NCI-H1436 (cell line): ENCODE results near the gene NHSL2.
"Not testable (repeated sequence)": the region's sequence is repeated elsewhere in the genome, so short reads cannot be mapped to it uniquely, and the experiment has no call there.

ENCODE experiments used
- DNase-seq: peaks from one replicate; lab custom pipeline; 2025; lab: John Stamatoyannopoulos, UW

The NHSL2 gene

DNA sequence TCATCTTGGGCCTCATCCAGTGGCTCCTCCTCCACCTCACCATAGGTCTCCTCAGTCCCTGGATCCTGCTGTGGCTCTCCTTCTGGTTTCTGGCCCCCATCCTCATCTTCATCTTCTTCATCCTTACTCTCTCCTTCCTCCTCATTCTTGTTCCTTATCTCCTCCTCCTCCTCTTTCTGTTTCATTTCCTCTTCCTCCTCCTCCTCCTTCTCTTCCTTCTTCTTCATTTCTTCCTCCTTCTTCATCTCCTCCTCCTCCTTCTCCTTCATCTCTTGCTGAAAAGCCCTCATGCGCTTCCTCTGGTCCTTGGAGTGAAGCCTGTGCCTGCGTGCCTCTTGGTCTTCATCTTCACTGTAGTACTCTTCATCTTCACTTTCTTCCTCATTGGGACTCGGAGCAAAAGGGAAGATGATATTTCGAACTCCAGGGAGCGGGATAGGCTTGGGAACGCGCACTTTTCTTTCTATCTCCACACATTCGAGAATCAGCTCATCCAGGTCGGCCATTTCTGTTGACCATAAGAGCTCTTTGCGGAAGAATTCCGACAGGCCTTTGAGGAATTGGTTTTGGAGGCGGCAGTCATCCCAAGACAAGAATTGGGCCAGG lies 219.6 kb downstream of the NHSL2 start:
- no peak for DNase-seq

DNA sequence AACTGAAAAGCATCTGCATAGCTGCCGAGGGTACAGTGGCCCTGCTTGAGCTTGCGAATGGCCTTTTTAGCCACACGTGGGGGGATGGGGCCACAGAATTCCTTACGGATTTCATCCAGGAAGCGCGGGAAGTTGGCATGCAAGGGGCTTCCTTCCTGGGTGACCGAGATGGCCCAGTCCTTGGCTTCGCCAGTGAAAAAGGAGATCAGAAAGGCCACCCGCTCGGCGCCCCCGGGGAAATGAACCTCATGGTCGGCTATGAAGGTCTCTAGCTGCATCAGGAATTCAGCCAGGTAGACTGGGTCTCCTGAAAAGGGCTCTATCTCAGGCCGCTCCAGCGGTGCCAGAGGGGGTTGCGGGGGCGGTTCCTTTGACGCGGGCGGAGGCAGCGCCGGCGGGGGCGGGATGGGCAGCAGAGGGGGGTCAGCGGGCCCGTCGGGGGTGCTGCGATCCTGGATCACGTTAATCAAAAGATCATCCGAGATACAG lies 220.2 kb downstream of the NHSL2 start:
- DNase-seq = no peak

DNA sequence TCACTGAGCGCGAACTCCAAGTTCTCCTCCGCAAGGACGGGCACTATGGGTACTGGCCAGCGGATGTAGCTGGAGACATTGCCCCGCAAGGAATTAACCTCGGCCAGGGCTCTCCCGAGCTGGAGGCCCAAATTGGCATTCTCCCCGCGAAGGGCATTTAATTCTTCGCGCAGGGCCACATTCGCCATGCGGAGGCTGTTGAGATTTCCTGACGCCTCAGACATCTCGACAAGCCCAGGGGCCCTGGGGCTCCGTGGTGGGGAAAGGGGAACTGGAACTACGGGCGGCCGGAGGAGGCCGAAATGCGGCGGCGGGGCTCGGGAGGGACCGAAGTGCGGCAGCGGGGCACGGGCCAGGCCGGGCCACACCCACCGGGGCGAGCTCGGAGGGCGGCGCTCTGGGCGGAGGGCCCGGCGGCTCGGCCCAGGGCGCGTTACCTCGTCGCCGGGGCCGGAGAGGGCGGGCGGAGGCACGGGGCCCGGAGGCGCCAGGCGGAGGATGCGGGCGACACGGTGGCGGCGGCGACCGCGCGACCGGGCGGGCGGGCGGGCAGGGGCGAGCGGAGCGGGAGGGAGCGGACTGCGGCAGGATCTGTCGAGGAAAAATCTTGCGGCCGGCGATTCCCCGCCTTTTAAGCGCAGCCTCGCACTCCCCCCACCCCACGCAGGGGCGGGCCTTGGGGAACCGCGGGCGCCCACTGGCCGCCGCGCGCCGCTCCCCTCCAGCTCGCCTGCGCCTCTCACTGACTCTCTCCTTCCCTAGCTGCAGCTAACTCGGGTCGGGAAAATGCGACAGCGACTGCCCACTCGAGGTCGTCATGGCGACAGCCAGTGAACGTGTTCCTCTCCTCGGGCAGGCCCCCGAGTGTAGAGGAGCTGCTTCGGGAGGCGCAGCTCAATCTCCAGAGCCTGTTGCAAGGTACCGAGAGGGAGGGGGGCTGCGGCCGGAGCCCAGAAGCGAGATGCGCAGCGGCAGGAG lies 221.0 kb downstream of the NHSL2 start, which contains the start of gene RTL5:
TSS of gene RTL5 (minus strand) at position 599 of the 978 bp plus-strand sequence.
- peak; percentile 98 for DNase-seq

DNA sequence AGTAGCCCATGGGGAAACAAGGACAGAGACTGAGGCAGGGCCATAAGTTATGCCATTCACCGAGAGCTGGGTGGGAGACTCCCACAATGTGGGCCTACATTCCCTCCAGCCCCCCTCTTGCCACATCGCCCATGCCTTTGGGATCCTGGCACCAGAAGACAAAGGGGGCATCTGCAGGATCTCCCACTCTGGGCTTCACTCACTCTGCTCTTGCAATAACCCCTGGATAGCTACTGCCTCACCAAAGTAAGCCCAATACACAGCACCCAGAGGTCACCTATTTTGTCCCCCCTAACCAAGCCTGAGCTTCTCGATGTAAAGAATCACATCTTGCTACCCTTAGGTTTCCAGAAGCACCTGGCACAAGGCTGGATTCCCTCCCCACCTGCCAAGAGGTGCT lies 221.8 kb downstream of the NHSL2 start:
- no peak for DNase-seq

DNA sequence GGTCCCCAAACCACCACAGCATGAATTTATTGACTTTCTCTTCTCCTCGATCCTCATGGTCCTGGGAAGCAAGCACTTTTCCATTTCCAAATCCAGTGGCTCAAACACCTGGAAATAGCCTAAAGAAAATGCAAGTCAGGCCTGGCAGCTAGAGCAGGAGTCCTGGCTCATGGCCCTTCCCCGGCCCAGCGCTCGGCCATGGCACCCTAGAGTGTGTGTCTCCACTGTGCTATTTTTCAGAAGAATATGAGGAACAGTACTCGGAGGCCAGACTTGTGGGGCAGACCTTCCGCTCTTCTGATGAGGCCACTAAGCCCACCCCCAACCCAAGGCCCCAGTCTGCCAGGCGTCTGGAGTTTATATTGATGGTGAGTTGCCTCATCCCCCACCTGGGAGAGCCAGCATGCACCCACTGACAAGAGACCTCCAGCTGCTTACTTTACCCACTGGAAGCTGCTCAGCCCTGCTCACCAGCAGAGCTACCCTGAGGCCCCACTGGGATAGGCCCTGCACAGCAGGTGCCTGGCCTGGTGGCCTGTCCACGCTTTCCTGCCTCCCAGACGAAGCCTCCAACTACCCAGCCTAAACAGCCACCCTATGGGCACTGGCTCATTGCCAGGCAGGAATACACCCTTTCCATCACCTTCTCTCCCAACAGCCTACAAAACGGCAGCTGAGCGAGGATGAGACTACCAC lies 223.4 kb downstream of the NHSL2 start:
- no peak for DNase-seq

- no peak for DNase-seq
These were observed 227.3 kb downstream of the NHSL2 start for GRCh38 chrX:72137846-72138495.

DNA sequence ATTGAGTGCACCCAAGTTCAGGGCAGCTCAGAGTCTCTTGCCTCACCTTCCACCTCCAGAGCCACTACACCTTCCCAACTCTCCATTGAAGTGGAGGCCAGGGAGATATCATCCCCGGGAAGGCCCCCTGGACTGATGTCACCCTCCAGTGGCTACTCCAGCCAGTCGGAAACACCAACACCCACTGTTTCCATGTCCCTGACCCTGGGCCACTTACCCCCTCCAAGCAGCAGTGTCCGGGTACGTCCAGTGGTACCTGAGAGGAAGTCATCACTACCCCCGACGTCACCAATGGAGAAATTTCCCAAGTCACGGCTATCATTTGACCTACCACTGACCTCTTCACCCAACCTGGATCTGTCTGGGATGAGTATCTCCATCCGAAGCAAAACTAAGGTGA lies 228.9 kb downstream of the NHSL2 start:
- DNase-seq = no peak

- DNase-seq = no peak
These were observed 230.8 kb downstream of the NHSL2 start for GRCh38 chrX:72141372-72142004.

DNA sequence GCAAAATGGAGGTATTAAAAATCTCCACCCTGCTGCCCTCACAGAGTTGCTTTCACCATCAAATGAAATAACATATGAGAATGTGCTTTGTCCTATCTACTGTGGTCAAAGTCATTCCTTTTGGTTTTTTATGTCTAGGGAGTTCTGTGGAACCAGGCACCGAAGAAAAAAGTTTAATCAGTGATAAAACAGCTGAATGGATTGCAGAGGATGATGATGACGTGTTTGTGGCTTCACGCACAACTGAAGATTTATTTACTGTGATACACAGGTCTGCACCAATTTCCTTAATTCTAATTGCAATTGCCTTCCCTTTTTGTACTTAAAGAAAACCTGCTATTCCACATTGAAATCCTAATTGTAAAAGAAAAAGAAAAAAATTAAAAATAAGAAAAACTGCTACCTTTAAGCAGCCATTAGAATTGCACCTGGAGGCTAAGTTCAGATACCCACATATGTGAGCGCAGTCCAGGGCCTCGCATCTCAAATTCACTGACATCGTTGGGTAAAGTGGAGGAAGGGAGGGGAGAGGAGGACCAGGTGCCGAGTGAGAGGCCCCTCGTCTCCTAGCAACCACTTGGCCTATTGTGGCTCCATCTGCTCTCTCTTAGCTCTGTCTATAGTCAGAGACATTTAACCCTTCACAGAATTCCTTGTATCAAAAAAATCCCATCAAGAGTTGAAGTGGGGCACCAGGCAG lies 231.6 kb downstream of the NHSL2 start:
- peak; percentile 96 for DNase-seq

DNA sequence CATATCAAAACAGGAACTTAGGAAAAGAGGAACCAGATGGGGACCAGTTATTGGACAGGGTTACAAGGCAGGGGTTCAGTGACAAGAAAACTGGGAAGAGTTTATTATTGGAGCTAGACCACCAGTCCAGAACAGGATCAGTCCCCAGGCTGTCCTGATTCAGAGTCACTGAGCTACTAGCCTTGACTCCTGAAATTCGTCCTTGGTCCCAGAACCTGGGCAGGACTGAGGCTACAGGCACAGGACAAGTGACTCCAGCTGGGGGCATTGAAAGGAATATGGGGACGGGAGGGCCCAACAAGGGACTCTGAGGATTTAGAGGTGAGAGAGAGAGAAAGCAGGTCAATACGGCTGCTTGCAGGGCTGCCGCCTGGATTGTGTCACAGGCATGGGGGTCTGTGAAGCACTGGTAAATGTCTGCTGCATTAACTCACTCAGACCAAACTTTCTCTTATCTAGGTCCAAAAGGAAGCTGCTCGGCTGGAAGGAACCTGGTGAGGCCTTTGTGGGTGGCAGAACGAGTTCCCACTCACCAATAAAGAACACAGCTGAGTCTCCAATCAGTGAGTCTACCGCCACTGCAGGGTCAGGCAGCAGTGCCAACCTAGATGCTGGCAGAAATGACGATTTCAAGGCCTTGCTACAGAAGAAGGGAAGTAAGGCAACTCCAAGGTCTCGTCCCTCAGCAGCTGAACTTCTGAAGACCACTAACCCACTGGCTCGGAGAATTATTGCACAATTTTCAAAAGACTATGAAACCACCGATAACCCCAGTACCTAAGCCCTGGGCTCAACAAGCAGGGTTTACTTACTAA lies 232.4 kb downstream of the NHSL2 start:
- DNase-seq = no peak

- DNase-seq = no peak
These were observed 232.9 kb downstream of the NHSL2 start for GRCh38 chrX:72143609-72143907.

DNA sequence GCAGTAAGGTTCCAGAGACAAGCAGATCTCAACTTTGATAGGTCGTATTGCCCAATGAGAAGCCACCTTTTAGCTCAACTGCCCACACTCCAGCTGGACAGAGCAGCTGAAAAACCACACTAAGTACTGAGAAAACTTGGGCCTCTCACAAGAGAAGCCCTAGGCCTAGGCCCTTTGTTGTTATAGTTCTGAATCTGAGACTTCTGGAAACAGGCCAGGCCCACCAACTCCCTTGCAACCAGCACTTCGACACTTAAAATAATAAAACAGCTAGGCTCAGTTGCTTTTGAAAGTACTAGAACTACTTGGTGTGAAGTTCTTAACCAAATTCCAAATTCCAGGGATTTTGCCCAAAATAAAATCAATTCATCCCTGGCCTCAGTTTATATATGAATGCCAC lies 234.5 kb downstream of the NHSL2 start:
- DNase-seq = no peak

GRCh38 chrX:72146527-72146926 lies 235.9 kb downstream of the NHSL2 start:
- DNase-seq = no peak

GRCh38 chrX:72158773-72159172 lies 248.1 kb downstream of the NHSL2 start:
- no peak for DNase-seq

GRCh38 chrX:72159769-72160168 lies 249.1 kb downstream of the NHSL2 start:
- DNase-seq = no peak

DNA sequence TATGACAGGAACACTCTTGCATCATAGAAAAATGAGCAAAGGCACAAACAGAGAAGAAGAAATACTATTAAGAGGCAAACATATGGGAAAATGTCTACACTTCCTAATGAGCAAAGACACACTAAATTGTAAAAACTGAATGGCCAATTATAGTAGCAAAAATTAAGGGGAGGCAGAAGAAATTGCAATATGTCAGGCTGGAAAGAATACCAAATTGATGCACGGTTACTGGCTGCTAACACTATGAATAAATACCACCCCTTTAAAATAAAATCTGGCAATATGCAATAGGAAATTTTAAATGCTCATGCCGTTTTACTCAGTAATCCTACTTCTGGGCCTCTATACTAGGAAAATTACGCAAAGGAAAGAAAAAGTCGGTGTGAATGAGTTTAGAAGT lies 254.9 kb downstream of the NHSL2 start:
- no peak for DNase-seq

DNA sequence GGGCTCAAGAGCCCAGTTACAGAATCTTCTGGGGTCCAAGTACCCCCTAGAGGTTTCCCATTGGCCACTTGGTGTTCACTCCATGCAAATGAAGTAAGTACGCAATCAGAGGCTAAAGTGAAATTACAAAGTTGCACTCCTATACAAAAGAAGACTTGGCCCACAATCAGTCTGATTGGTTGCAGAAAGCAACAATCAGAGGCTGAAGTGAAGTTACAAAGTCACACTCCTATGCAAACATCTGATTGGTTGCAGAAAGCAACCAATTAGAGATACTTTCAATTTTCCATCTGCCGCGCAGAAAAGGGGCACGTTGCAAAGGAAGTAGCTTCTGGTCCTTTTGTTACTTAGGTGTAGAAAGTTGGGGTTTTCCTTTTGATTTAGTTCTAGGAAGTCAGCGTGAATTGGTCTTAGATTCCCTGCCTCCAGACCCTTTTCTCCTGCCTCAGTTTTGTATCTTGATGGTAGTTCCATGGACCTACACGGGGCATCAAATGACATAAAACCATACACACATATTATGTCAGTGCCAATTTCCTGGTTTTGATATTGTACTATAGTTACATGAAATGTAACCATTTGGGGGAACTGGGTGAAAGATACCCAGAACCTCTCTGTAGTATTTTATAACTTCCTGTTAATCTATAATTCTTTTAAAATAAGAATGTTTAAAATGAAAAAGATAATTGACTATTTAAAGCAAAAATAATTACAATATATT lies 258.5 kb downstream of the NHSL2 start:
- DNase-seq = no peak

- not testable (repeated sequence) for DNase-seq
These were observed 265.6 kb downstream of the NHSL2 start for GRCh38 chrX:72176289-72176688.

- DNase-seq = no peak
These were observed 266.3 kb downstream of the NHSL2 start for GRCh38 chrX:72176981-72177380.

DNA sequence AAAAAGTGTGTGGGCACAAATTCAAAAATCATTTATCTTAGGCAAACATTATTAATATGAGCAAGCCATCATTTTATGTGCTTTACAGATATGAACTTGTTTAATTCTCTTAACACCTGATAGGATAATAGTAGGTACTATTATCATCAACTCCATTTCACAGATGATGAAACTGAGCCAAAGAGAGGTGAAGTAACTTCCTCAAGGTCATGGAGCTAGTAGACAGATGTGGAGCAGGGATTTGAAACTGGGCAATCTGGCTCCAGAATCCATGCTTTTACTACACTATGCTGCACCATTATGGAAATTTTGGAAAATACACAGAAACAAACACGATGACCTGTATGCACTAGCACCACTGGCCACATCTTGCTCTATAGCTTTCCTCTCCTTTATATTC lies 269.9 kb downstream of the NHSL2 start:
- DNase-seq = no peak
